ENCODE measurements around the gene DAZL.

DAZL gene

GRCh38 chr3:16596352-16597032 is 8.7 kb downstream of the DAZL start:
- DNase-seq, result no peak

- DNase-seq, result no peak
Measured at GRCh38 chr3:16595778-16596177, 9.4 kb downstream of the DAZL start.

GRCh38 chr3:16589867-16590624 is 15.2 kb downstream of the DAZL start:
- DNase-seq, result no peak

- DNase-seq, result no peak
Measured at GRCh38 chr3:16589120-16589519, 16.1 kb downstream of the DAZL start.

- DNase-seq, result no peak
Measured at GRCh38 chr3:16587681-16588060, 17.6 kb downstream of the DAZL start.

- DNase-seq, result no peak
Measured at GRCh38 chr3:16587047-16587680, 18.1 kb downstream of the DAZL start.

GRCh38 chr3:16584880-16585279 is 20.3 kb downstream of the DAZL start:
- DNase-seq, result no peak

GRCh38 chr3:16583551-16583950 is 21.7 kb downstream of the DAZL start:
- DNase-seq, result no peak

GRCh38 chr3:16570113-16570512 is 35.1 kb downstream of the DAZL start:
- no peak for DNase-seq

- DNase-seq, result no peak
Measured at GRCh38 chr3:16568532-16568931, 36.7 kb downstream of the DAZL start.

- no peak for DNase-seq
Measured at GRCh38 chr3:16568115-16568514, 37.1 kb downstream of the DAZL start.

GRCh38 chr3:16559653-16560365 is 45.4 kb downstream of the DAZL start:
- DNase-seq, result no peak

GRCh38 chr3:16554126-16554525 is 51.1 kb downstream of the DAZL start:
- no peak for DNase-seq

GRCh38 chr3:16552757-16553156 is 52.5 kb downstream of the DAZL start:
- DNase-seq, result no peak

GRCh38 chr3:16551342-16551976 is 53.8 kb downstream of the DAZL start:
- DNase-seq, result no peak

- peak in 44 of 56 donors; percentile 4 to 85 (median 28) for DNase-seq
Measured at GRCh38 chr3:16550676-16551341, 54.4 kb downstream of the DAZL start.

GRCh38 chr3:16550305-16550675 is 54.9 kb downstream of the DAZL start:
- DNase-seq, result peak in 2 of 56 donors; percentile 3 to 17

GRCh38 chr3:16548721-16549120 is 56.5 kb downstream of the DAZL start:
- DNase-seq, result no peak

- no peak for DNase-seq
Measured at GRCh38 chr3:16547561-16548357, 57.5 kb downstream of the DAZL start.
